HG03280 (cell line): ENCODE results near the gene NANOS1.

Source experiments
- ATAC-seq: cut with Tn5 transposase; IDR thresholded peaks from one replicate; pipeline ENCODE4 v1.9.1; 2021; ENCODE audit warnings: mild to moderate bottlenecking, moderate library complexity; ENCODE audit not compliant: unreplicated experiment

NANOS1 gene

DNA sequence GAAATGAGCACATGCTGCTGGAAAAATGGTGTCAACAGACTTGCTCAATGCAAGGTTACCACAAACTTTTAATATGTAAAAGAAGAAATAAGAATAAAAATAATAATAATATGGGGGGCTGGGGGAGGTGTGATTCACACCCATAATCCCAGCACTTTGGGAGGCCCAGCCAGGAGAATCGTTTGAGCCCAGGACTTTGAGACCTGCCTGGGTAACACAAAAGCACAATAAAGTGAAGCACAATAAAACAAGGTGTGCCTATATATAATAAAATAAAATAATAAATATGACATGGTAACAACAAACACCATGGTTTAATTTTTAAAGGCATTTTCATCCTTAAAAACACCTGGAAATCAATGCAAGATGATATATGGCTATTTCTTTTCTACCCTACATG, 26.0 kb downstream of the NANOS1 start:
- ATAC-seq: no peak

DNA sequence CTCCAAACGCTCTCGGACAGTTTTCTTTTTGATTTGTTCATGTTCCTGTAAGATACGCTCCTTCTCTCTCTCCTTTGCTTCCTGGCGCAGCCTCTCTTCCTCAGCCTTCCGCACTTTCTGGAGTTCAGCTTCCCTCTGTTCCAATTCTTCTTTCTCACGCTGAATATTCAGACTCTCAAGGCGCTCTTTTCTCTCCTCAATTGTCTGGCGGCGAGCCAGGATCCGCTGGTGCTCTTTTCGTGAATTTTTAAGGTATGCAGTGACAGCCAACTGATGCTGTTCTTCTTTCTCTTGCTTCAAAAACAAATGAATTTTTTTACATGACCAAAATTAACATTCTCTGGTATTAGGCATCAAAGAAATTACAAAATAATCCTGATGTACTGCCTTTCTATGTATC, 28.5 kb downstream of the NANOS1 start:
- ATAC-seq: no peak

DNA sequence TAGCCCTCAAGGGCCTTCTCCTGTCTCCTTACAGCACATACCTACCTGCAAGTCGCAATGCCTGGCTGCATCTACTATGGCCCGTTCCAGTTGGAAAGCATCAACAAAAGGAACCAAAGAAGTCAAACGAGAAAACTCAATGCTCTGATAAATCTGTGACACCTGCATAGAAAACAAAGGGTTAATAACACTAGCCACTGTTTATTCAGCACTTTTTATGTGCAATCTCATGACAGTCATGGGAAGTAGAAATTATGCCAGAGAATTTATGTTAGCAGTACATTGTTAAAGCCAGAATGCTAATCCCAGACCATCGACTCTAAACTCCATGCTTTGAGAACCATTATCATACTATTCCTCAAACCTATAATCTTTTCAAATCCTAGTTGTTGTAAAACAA, 30.0 kb downstream of the NANOS1 start:
- no peak for ATAC-seq

DNA sequence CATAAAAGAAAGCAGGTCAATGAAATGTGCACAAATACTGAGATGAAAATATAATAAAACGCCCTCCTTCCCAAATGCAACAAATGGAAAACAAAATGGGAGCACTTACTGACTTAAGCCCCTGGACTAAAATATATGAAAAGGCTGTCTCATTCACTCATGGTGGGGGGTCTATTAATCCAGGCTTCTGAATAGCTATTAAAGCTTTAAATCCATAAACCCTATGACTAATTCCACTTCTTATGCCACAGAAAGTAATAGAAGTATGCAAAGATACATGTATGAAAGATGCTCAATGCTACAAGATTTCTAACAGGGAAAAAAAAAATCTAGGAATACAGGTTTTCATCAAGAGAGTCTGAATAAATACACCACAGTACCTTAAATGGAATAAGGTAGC, 30.6 kb downstream of the NANOS1 start:
- ATAC-seq: no peak

DNA sequence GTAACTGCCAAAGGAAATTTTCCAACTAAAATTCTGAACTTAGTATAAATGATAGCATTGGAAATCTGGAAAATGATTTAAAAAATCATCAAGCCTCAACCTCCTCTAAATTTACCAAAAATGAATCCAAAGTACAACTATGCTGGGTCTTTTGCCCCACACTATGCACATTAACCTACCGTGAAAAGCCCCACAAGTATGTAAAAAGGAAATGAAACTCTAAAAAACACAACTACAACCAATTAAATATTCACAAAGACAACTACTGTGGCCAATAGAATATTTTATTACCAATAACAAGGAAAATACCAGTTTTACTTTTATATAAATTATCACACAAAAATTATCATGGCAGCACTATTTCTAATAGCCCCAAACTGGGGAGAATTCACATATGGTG, 31.8 kb downstream of the NANOS1 start:
- no peak for ATAC-seq

DNA sequence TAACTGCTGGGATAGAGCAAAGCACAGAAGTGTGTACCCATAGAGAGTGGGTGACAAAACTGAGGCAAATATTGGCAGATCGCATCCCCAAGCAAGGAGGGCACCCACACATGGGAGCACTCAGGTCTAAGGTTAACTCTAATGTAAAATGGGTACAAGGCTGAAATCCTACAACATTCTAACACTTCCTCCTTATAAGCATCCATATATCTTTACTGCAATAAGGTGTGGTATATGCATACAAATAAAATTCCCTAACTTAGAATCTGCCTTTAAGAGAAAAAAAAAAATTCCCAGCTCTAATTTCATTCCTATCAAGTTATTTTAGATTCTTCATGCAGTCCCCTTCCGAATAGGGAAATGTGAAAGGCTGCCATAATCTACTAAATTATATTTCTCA, 32.4 kb downstream of the NANOS1 start:
- ATAC-seq: no peak

DNA sequence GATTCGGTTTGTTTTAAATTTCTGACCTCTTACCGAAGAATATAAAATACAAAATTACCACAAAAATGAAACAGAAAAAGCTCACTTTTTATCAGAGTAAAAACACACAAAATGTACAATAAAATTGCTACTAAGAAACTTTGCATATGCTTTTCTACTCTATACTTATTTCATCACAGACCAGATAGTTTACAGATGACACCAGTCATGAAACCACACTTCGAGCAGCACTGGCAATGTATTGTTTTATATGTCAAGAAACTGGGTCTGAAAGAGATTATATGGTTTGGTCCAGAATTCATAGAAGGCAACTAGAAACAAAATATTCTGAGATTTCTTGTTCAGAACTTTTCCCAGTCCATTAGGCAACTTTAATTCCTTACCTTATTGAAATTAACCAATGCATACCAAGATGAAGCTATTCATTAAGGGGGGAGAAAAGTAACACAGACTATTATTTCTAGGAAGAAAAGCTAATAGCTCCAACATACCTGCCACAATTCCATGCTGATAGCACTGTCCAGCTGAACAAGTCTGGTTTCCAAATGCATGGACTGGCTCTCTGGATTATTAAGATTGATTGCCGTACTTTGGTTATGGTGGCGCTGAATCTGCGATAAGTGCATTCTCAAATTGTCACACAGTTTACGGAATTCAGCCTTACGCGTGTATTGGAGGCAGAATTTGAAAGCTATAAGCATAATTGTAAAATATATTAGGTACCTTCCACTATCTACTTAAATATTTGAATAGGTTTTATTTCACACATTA, 41.1 kb downstream of the NANOS1 start:
- ATAC-seq: no peak

DNA sequence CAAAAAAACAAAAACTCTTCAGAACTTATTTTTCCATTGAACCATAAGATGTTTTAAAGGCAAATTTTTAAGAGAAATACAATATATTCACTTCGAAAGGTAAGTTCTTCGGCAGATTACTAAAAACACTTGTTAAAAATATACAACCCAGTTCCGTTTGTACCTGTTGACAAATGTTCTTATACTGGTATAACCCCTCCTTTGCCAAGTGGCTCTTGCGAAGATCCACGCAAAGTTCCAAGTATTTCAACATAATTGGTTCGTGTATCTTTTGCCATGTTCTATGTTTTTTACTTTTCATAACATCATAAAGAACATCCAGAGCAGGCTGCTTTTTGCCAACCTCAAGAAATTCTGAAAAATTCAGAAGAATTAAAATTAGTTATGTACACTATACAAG, 44.1 kb downstream of the NANOS1 start:
- ATAC-seq: no peak

DNA sequence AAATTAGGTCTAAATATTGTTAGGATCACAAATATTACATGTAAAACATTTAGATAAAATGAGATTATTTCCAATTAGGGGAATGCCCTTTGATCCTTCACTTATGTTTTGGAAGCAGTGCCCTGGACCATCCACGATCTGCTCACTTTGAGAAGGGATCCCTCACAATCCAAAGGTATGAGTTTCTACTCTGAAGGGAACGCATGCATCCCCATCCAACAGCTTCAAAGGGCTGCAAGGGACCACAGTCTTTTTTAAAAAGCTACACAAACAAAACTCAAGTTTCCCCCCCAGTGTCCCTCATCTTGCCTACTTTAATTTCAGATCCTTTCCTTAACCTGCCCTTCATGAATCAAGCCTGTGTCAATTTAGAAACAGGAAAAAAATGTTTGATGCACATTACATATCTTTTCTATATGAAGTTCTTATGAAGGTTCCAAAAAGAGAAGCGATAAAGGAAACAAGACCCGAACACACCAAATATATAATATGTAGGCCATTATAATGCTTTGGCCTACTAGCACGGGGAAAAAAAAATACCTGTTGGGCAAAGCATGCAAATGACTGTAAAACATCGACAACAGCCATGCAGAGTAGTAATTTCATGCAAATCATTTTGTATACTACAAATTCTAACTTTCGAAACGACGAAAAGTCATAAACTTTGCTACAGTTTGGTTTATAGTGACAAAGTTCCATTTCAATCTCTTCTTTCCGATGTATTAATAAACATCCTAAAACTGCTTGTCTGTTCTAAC, 49.1 kb downstream of the NANOS1 start:
- ATAC-seq: no peak

DNA sequence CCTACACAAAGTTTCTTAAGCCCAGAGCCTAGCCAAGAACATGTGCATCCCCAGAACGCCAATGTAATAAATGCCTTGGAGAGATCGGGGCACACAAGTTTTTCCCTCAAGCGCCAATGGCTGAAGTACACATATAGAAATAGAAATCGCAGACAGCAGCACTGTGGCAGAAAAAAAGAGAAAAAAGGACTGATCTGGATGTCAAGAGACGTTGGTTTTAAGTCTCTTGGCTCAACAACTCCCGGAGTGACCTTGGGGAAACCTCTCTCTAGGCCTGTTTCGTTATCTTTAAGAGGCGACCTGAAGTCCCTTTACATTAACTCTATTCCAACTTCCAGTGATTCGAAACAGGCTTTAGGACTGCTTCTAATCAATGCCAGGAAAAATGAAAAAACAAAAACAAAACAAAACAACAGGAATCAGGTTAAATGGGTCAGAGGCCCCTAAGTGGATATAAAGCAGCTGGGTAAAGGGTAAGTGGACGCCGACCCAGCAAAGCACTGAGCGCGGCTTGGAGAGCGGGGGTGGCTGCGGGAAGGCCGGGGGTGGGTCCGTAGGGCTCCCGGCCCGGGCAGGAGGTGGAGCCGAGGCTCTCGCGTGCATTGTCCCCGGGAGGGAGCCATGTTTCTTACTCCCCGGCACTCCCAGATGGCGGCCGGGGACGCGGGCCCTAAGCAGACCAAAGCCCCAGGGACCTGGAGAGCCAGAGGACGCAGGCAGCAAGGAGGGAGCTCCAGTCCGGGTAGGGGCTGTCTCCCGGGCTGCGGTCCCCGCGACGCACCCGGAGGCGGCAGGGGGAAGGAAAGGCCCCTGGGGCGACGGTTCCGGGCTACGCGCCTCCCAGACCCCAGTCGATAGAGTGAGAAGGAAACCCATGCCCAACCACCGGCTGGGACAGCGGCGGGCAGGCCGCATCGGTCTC, 50.3 kb downstream of the NANOS1 start:
- ATAC-seq: peak; percentile 51

DNA sequence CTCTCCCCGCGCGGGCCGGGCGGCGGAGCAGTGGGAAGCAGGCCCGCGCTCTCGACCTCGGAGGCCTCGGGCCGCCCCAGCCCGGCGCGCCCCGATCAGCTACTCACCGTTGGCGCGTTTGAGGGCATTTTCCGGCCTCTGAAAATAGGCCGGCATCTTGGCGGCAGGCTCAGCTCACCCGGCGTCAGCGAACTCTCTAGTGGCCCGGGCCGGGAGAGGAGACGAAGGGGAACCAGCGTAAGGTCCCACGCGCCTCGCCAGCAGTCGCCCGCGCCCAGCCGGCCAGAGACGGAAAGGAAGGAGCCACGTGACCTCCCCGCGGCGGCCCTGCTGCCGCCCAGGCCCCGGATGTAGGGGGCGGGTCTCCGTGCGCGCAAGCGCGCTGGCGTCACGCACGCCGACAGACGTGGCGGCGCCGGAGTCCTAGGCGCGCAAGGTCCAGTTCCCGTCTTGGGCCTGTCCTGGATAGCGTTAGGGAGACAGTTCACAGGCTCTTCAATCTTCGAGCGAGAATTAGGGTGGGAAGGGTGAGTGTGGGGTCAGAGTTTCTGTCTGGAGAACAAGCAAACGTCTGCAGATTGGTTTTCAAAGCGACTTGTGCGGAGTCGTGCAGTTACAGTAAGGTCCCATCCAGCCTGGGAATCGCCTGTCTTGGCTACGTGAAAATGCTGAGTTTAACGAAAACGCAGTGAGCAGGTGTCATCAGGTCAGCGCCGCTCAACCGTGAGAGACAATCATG, 51.2 kb downstream of the NANOS1 start, which contains the start of gene EIF3A:
Gene EIF3A (minus strand): TSS at position 297 of the 739 bp plus-strand sequence. CDS start 141 bp downstream, at position 156.
- peak; percentile 82 for ATAC-seq
